H1 (cell line): ENCODE results near the gene CHD6. TPM values are rescaled to one million over a fixed set of nuclear protein-coding genes. Genes with fewer than 3 reads are reported as not detected.

Experiments
- CTCF ChIA-PET: fragments of 300-600 bp; sonication (Branson Sonifier 250); formaldehyde crosslinking; loops from one replicate; lab custom pipeline; 2021; ENCODE audit not compliant: partially characterized antibody; lab: Charles Lee
- POLR2A ChIA-PET: fragments of 300-600 bp; sonication (Branson Sonifier 250); formaldehyde crosslinking; loops from one replicate; lab custom pipeline; 2021; ENCODE audit warnings: inconsistent platforms; ENCODE audit not compliant: partially characterized antibody; lab: Charles Lee
- DNase-seq, 2 experiments: peaks; one replicate each; pipeline versions ENCODE4 v3.0.0 to v3.0.0-alpha.2; 2010 to 2022; ENCODE audit warnings: low spot score in 2 of 2, low read depth in 1 of 2, mixed read lengths in 1 of 2
- FAIRE-seq: peaks from 2 replicates; lab custom pipeline; 2011; peaks lifted over from hg19 to GRCh38; lab: Jason Lieb, UNC
- H2AFZ ChIP-seq: 2 replicates; pipeline ENCODE4 v1.8.1; 2012; ENCODE audit warnings: low read length, inconsistent platforms
- H2AK5ac ChIP-seq: 2 replicates; pipeline ENCODE4 v1.6.1; 2013; ENCODE audit warnings: low read depth, low read length
- H2BK120ac ChIP-seq: replicated peaks from 2 replicates; pipeline ENCODE3; 2013; ENCODE audit warnings: low read depth, low read length, inconsistent platforms
- H2BK12ac ChIP-seq: 2 replicates; pipeline ENCODE4 v1.6.1; 2013; ENCODE audit warnings: low read depth, low read length
- H2BK15ac ChIP-seq: 2 replicates; pipeline ENCODE4 v1.6.1; 2013; ENCODE audit warnings: low read length
- H2BK20ac ChIP-seq: 2 replicates; pipeline ENCODE4 v1.6.1; 2013; ENCODE audit warnings: low read length
- H2BK5ac ChIP-seq: 2 replicates; pipeline ENCODE4 v1.6.1; 2013; ENCODE audit warnings: low read depth, low read length
- H3K14ac ChIP-seq: 2 replicates; pipeline ENCODE4 v1.6.1; 2013; ENCODE audit warnings: inconsistent platforms; ENCODE audit not compliant: insufficient read length
- H3K18ac ChIP-seq: 2 replicates; pipeline ENCODE4 v1.6.1; 2013; ENCODE audit warnings: low read length; ENCODE audit errors: extremely low read depth
- H3K23ac ChIP-seq: 2 replicates; pipeline ENCODE4 v1.6.1; 2013; ENCODE audit warnings: inconsistent platforms; ENCODE audit not compliant: insufficient read length
- H3K23me2 ChIP-seq: 2 replicates; pipeline ENCODE4 v1.6.1; 2013; ENCODE audit warnings: low read depth, low read length
- H3K27ac ChIP-seq: 2 replicates; pipeline ENCODE4 v1.6.1; 2011; ENCODE audit warnings: low read depth, low read length, inconsistent platforms
- H3K27me3 ChIP-seq, 4 experiments: replicated peaks in 1 of 4; 1 replicate in 1 of 4; 2 replicates in 3 of 4; pipeline versions ENCODE4 v1.6.1 to v1.8.1; 2011 to 2013; ENCODE audit warnings: low read length in 3 of 4, mild to moderate bottlenecking in 3 of 4, inconsistent platforms in 2 of 4, mixed read lengths in 2 of 4, moderate library complexity in 1 of 4; ENCODE audit not compliant: control insufficient read depth in 3 of 4, insufficient read depth in 3 of 4; ENCODE audit errors: extremely low read depth in 1 of 4
- H3K36me3 ChIP-seq, 4 experiments: 2 replicates each; pipeline versions ENCODE4 v1.6.1 to v1.8.1; 2011 to 2013; ENCODE audit warnings: mild to moderate bottlenecking in 4 of 4, low read length in 3 of 4, moderate library complexity in 2 of 4, control low read depth in 1 of 4, inconsistent platforms in 1 of 4; ENCODE audit not compliant: insufficient read depth in 4 of 4, control insufficient read depth in 2 of 4
- H3K4ac ChIP-seq: replicated peaks from 2 replicates; pipeline ENCODE3; 2013; ENCODE audit warnings: low read length, low read depth, mixed read lengths, inconsistent platforms; ENCODE audit not compliant: insufficient read length
- H3K4me1 ChIP-seq, 4 experiments: replicated peaks in 1 of 4; 1 replicate in 1 of 4; 2 replicates in 3 of 4; pipeline versions ENCODE4 v1.6.1 to v1.8.1; 2011 to 2013; ENCODE audit warnings: low read length in 3 of 4, inconsistent platforms in 2 of 4, mixed read lengths in 1 of 4; ENCODE audit not compliant: insufficient read depth in 4 of 4, control insufficient read depth in 3 of 4
- H3K4me2 ChIP-seq, 2 experiments: 2 replicates each; pipeline versions ENCODE4 v1.6.1 to v1.8.1; 2011 to 2013; ENCODE audit warnings: low read depth in 2 of 2, low read length in 2 of 2, control low read depth in 1 of 2, inconsistent platforms in 1 of 2, mild to moderate bottlenecking in 1 of 2; ENCODE audit not compliant: insufficient read depth in 1 of 2
- H3K4me3 ChIP-seq, 4 experiments: fragments of 200-600, 300-600 bp in 1 of 4; sonication (generic), shearing (Covaris generic), sonication (Bioruptor Twin) in 1 of 4; 2 replicates each; pipeline versions ENCODE4 v1.5.1 to v1.8.1; 2011 to 2016; ENCODE audit warnings: low read length in 4 of 4, low read depth in 3 of 4, control low read depth in 2 of 4, inconsistent platforms in 2 of 4, mild to moderate bottlenecking in 2 of 4, mixed read lengths in 1 of 4, moderate library complexity in 1 of 4; ENCODE audit not compliant: insufficient read depth in 2 of 4; ENCODE audit errors: extremely low read depth in 1 of 4
- H3K56ac ChIP-seq: replicated peaks from 2 replicates; pipeline ENCODE3; 2013; ENCODE audit warnings: low read depth, mild to moderate bottlenecking, mixed read lengths, low read length, inconsistent platforms; ENCODE audit not compliant: insufficient read length
- H3K79me1 ChIP-seq: 2 replicates; pipeline ENCODE4 v1.6.1; 2013; ENCODE audit warnings: low read depth, low read length, control low read depth
- H3K79me2 ChIP-seq, 2 experiments: 2 replicates each; pipeline versions ENCODE4 v1.6.1 to v1.8.1; 2012 to 2013; ENCODE audit warnings: low read length in 2 of 2, mild to moderate bottlenecking in 2 of 2, inconsistent platforms in 1 of 2; ENCODE audit not compliant: insufficient read depth in 2 of 2, control insufficient read depth in 1 of 2
- H3K9ac ChIP-seq, 4 experiments: replicated peaks in 1 of 4; 1 replicate in 1 of 4; 2 replicates in 3 of 4; pipeline versions ENCODE4 v1.6.1 to v1.8.1; 2011 to 2013; ENCODE audit warnings: low read depth in 3 of 4, low read length in 3 of 4, control low read depth in 2 of 4, mild to moderate bottlenecking in 2 of 4, moderate library complexity in 2 of 4, inconsistent platforms in 1 of 4; ENCODE audit errors: extremely low read depth in 1 of 4
- H3K9me3 ChIP-seq, 2 experiments: 2 replicates each; pipeline versions ENCODE4 v1.6.1 to v1.8.1; 2012 to 2013; ENCODE audit warnings: mild to moderate bottlenecking in 2 of 2, moderate library complexity in 2 of 2, control low read depth in 1 of 2, inconsistent platforms in 1 of 2, low read depth in 1 of 2, low read length in 1 of 2, mixed read lengths in 1 of 2; ENCODE audit not compliant: insufficient read depth in 2 of 2
- H4K20me1 ChIP-seq, 2 experiments: replicated peaks in 1 of 2; 2 replicates each; pipeline versions ENCODE3 to v1.8.1; 2011 to 2013; ENCODE audit warnings: inconsistent platforms in 2 of 2, low read length in 2 of 2, mild to moderate bottlenecking in 1 of 2; ENCODE audit not compliant: insufficient read depth in 2 of 2, control insufficient read depth in 1 of 2
- H4K5ac ChIP-seq: 2 replicates; pipeline ENCODE4 v1.6.1; 2013; ENCODE audit warnings: low read length, low read depth, mixed read lengths, inconsistent platforms; ENCODE audit not compliant: insufficient read length
- H4K8ac ChIP-seq: 2 replicates; pipeline ENCODE4 v1.8.0; 2013; ENCODE audit warnings: mild to moderate bottlenecking, moderate library complexity, low read length, inconsistent platforms; ENCODE audit not compliant: insufficient read depth; ENCODE audit errors: extremely low read depth
- H4K91ac ChIP-seq: replicated peaks from 2 replicates; pipeline ENCODE3; 2013; ENCODE audit warnings: low read length, mixed read lengths, inconsistent platforms; ENCODE audit not compliant: insufficient read length
- ASH2L ChIP-seq: fragments of 200-600, 300-600 bp; sonication (generic); IDR thresholded peaks from one replicate; pipeline ENCODE4 v1.7.1; 2017; ENCODE audit warnings: low read length
- BACH1 ChIP-seq: IDR thresholded peaks from 2 replicates; pipeline ENCODE4 v1.6.1; 2012; ENCODE audit warnings: low read length, improper control_type of control experiment
- SP1 ChIP-seq: IDR thresholded peaks from 2 replicates; pipeline ENCODE4 v1.6.1; 2011; ENCODE audit warnings: low read depth, low read length
- TBP ChIP-seq: IDR thresholded peaks from 2 replicates; pipeline ENCODE4 v1.6.1; 2011; ENCODE audit warnings: low read depth, low read length, improper control_type of control experiment
- WGBS, 2 experiments: shearing (Covaris generic) in 1 of 2; methylation state at CpG; one replicate each; pipeline versions ENCODE4 v1.1.6 to v1.1.7; 2013 to 2015; ENCODE audit warnings: low lambda C conversion rate in 2 of 2, mixed read lengths in 2 of 2, inconsistent platforms in 1 of 2, low coverage in 1 of 2, missing lambda C conversion rate in 1 of 2; ENCODE audit not compliant: insufficient replicate concordance in 2 of 2, insufficient coverage in 1 of 2, insufficient read length in 1 of 2; ENCODE audit errors: extremely low coverage in 1 of 2, missing lambda C conversion rate in 1 of 2; 5-methylcytosine and 5-hydroxymethylcytosine counted together
- polyA plus RNA-seq, 7 experiments: library from polyadenylated mRNA; depleted of rRNA in 3 of 7; stranded (reverse) in 5 of 7; unstranded in 2 of 7; fragments of >200 nt in 5 of 7; fragments of 200-250 nt in 2 of 7; gene quantifications; 1 replicate in 5 of 7; 2 replicates in 1 of 7; 4 replicates in 1 of 7; pipeline versions ENCODE4 v1.2.1 to v1.2.3, GENCODE V29; 2011 to 2013; ENCODE audit warnings: missing spikeins in 2 of 7, mixed read lengths in 2 of 7
- total RNA-seq: library from RNA; stranded (reverse); fragmentation: NEBNext Ultra II Directional; extraction: Animal tissue kit (Norgen Biotek cat#: 25700); gene quantifications from 2 replicates; pipeline ENCODE4 v1.2.1, GENCODE V29; 2021

Gene CHD6
- total and polyA plus RNA-seq, 2 of the 8 experiments (the other 6 are each of a cell fraction or from before 2014, with no cell fraction given) = 11.1 to 62.9 TPM

DNA sequence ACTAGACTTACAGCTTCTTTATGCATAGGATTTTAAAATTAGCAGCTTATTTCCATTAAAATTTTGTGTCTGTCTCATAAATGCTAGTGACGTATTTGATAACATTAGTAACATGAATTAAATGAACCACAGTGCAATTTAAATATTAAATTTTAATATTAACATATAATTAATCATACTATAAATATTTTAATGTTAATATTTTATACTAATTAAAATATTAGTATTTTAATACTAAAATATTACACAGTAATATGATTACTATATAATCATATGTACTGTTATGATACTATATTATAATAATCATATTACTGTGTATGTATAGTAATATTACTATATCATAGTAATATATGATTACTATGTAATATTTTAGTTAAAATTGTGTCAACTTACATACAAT, 73.7 kb downstream of the CHD6 start:
- Histone ChIP-seq H3K27ac (no peak overlapping the region), H2BK12ac (no peak overlapping the region), H3K27me3 (no peaks in the 10 kb centered on the region), H3K79me2 (peaks cover 4 to 69% of the 10 kb centered on the region in 2 experiments; a peak in 3 of 4 replicates), H4K5ac (no peak overlapping the region), H4K8ac (no peak overlapping the region), H3K23ac (no peak overlapping the region), H3K14ac (no peak overlapping the region), H2BK20ac (no peak overlapping the region), H3K36me3 (no peaks in the 10 kb centered on the region; a peak in 1 of 8 replicates), H4K20me1 (peaks cover 0 to 5% of the 10 kb centered on the region in 2 experiments), H3K4me3 (no peak overlapping the region), H3K4me1 (peaks cover 0 to 5% (median 1%) of the 10 kb centered on the region in 4 experiments; a peak in 2 of 7 replicates), H2BK5ac (no peak overlapping the region), H2BK15ac (no peak overlapping the region), H3K9me3 (no peaks in the 10 kb centered on the region), H3K4ac (no peak overlapping the region), H3K79me1 (peaks cover 5% of the 10 kb centered on the region; the same call in 1 of the 2 replicates), H3K56ac (no peak overlapping the region), H2BK120ac (no peak overlapping the region), H3K18ac (no peak overlapping the region), H2AFZ (no peak overlapping the region), H4K91ac (no peak overlapping the region), H2AK5ac (no peak overlapping the region), H3K9ac (no peak overlapping the region), H3K23me2 (peaks cover 2% of the 10 kb centered on the region; the same call in 1 of the 2 replicates), H3K4me2 (no peak overlapping the region)
- no peak for DNase-seq
- ChIA-PET POLR2A (no interaction called here), CTCF (interaction anchor here (1.5 kb wide), 2 partner anchors 27 to 29 kb away, joined by 3 to 4 read pairs; no protein-coding TSS in a partner anchor)
- WGBS, 2 experiments = 98% methylated on average over 1 of the region's 1 CpG; no CpG with 5 or more reads in 1 of the 2 experiments
- FAIRE-seq = no peak
- no peak for TF ChIP-seq ASH2L
- no peak for TF ChIP-seq TBP
- TF ChIP-seq BACH1 = no peak
- no peak for TF ChIP-seq SP1
